ENCODE results near the gene SEL1L3.

DNA sequence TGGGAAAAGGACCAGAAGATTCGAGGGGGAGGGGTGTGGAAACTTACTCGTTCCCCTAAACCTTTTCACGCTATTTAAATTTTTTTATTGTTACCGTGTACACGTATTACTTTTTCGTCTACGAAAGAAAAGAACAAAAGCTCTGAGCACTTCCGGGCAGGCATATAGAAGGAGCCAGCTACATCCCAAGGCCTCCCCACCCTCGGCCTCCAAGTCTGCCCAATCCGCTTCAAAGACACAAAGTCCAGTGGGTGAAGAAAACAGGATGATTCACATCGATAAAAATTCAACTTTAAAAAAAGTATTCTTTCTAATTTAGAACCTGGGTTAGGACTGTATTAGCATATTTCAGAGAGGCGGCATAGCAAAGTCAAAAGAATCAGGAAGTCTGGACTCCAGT lies 23.1 kb downstream of the SEL1L3 start:
- TF ChIP-seq, protein P1, sequence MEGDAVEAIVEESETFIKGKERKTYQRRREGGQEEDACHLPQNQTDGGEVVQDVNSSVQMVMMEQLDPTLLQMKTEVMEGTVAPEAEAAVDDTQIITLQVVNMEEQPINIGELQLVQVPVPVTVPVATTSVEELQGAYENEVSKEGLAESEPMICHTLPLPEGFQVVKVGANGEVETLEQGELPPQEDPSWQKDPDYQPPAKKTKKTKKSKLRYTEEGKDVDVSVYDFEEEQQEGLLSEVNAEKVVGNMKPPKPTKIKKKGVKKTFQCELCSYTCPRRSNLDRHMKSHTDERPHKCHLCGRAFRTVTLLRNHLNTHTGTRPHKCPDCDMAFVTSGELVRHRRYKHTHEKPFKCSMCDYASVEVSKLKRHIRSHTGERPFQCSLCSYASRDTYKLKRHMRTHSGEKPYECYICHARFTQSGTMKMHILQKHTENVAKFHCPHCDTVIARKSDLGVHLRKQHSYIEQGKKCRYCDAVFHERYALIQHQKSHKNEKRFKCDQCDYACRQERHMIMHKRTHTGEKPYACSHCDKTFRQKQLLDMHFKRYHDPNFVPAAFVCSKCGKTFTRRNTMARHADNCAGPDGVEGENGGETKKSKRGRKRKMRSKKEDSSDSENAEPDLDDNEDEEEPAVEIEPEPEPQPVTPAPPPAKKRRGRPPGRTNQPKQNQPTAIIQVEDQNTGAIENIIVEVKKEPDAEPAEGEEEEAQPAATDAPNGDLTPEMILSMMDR (IDR thresholded peaks at IDR 0.05): no peak
- no peak for TF ChIP-seq POLR2A (IDR thresholded peaks at IDR 0.05)
